Heart right ventricle (tissue), 16 donors: Measurements from ENCODE around the gene PPP1R8. TPM values are rescaled to one million over a fixed set of nuclear protein-coding genes. Genes with fewer than 3 reads are reported as not detected.
"Not testable (repeated sequence)": the region's sequence is repeated elsewhere in the genome, so short reads cannot be mapped to it uniquely, and the experiment has no call there.

Experiments used
- ATAC-seq, 8 donors: fragments of 200-7000 bp; cut with Tn5 transposase; one replicate each; pipeline ENCODE4 v1.9.1; 2020; ENCODE audit warnings: mild to moderate bottlenecking in 8 of 8, moderate library complexity in 8 of 8, moderate number of reproducible peaks in 1 of 8
- DNase-seq, 2 donors: peaks; one replicate each; pipeline ENCODE4 v3.0.0-alpha.2; 2020
- H3K27ac ChIP-seq, 10 donors: fragments of 200-600 bp; sonication (generic) in 2 of 10; one replicate each; pipeline versions ENCODE4 v1.5.0 to v1.8.0; 2020 to 2022; ENCODE audit warnings: mild to moderate bottlenecking in 3 of 10
- H3K27me3 ChIP-seq, 7 donors: fragments of 200-600 bp; one replicate each; pipeline ENCODE4 v1.8.0; 2021 to 2022; ENCODE audit warnings: mild to moderate bottlenecking in 2 of 7
- H3K36me3 ChIP-seq, 9 donors: fragments of 200-600 bp; sonication (generic) in 1 of 9; one replicate each; pipeline versions ENCODE4 v1.5.0 to v1.8.0; 2020 to 2022; ENCODE audit warnings: mild to moderate bottlenecking in 2 of 9
- H3K4me1 ChIP-seq, 9 donors: fragments of 200-600 bp; sonication (generic) in 1 of 9; one replicate each; pipeline versions ENCODE4 v1.5.0 to v1.8.0; 2020 to 2022; ENCODE audit warnings: mild to moderate bottlenecking in 4 of 9
- H3K4me3 ChIP-seq, 10 donors: fragments of 200-600 bp; sonication (generic) in 2 of 10; one replicate each; pipeline versions ENCODE4 v1.5.0 to v1.8.0; 2020 to 2022; ENCODE audit warnings: mild to moderate bottlenecking in 7 of 10, moderate library complexity in 2 of 10
- H3K9me3 ChIP-seq, 11 donors: fragments of 200-600 bp in 10 of 11; sonication (generic) in 2 of 11; one replicate each; pipeline versions ENCODE4 v1.5.0 to v1.8.0; 2013 to 2022; ENCODE audit warnings: mild to moderate bottlenecking in 2 of 11, control low read depth in 1 of 11, moderate library complexity in 1 of 11
- WGBS, 2 donors: extraction: QIAGEN DNeasy Blood & Tissue Kit; methylation state at CpG; one replicate each; pipeline ENCODE4 v1.1.7; 2013; ENCODE audit warnings: inconsistent platforms in 1 of 2; 5-methylcytosine and 5-hydroxymethylcytosine counted together
- intact Hi-C, 10 donors: fragments of 100-400 bp; cut with DNase I; formaldehyde crosslinking; loops; one replicate each; pipeline versions ENCODE4 v1.11.1 to v1.14.2; 2022
- polyA plus RNA-seq, 2 donors: library from polyadenylated mRNA; stranded (reverse); fragments of 200-250 nt; gene quantifications; one replicate each; pipeline ENCODE4 v1.2.3, GENCODE V29; 2013
- total RNA-seq, 10 donors: library from RNA; stranded (reverse); fragmentation: NEBNext Ultra II Directional in 3 of 10; extraction: Animal tissue kit (Norgen Biotek cat#: 25700) in 3 of 10; gene quantifications; one replicate each; pipeline versions ENCODE4 v1.2.1 to v1.2.4, GENCODE V29; 2021 to 2023
- TF ChIP-seq, protein P1 (sequence below), 9 donors: fragments of 200-600 bp; sonication (generic) in 2 of 9; IDR thresholded peaks; one replicate each; pipeline versions ENCODE4 v1.5.0 to v1.8.0; 2021 to 2022; ENCODE audit warnings: antibody characterized with exemption in 9 of 9, mild to moderate bottlenecking in 5 of 9, moderate library complexity in 1 of 9
- donor health status: Arrhythmogenic right ventricular cardiomyopathy.
- donor health status: ischemic (EF 13 %, LVEDD 7.1; RV severe dilation, severe dysfunction).
- donor health status: healthy with polysubstance abuse.
- donor health status: DM: no; HTN: yes; CAD: no.
- donor health status: DM: no; HTN: no; CAD: no.
- donor health status: ischemic (EF 25% LVEDD 6.9; RV normal size, moderate dysfunction).
- donor health status: ischemic (EF 25% LVEDD 5.7; RV mildly dilated, moderate dysfunction).
- donor health status: healthy.
- donor health status: DM: yes; HTN: yes; CAD: no.
- donor health status: Ischemic cardiomyopathy.
- donor health status: ischemic (EF 35%, LVEDD 5.7; RV mildly dilated, moderate dysfunction).
- donor health status: nonischemic (EF 11% LVEDD 7.7; RV severe dilation, severe dysfunction).
- donor health status: DM: yes; HTN: yes; CAD: no.
- donor health status: PGD.
- donor health status: ischemic (EF 29% LVEDD 5.4; RV normal size, mild dysfunction).
- donor health status: nonischemic (EF 23%, LVEDD 6.1; RV moderate dilation, normal function).

The PPP1R8 gene
- total and polyA plus RNA-seq, 12 donors, result 13.9 to 33.4 (median 25.6) TPM

DNA sequence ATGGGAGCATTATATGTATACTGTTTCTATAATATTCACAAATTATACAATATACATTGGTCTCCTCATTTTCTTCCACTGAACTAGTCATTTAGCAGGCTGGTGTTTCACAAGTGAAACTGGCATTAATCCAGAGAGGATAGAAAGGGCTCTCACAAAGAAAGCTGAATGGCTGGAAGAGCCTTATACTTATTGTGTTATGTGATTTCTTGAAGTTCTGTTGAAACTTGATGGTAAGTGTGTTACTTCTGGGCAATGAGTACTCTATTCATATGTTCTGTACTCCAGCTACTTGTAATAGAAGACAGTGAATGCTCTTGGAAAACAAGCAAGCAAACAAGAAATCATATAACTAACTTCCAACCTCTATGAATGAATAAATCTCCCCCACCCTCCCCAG lies 42.7 kb upstream of the PPP1R8 start:
- DNase-seq, result no peak
- ATAC-seq, result no peak
- Histone ChIP-seq H3K36me3 (peaks cover 0 to 32% (median 5%) of the 10 kb centered on the region in 9 donors), H3K4me1 (peaks cover 0 to 80% (median 55%) of the 10 kb centered on the region in 9 donors), H3K27ac (peak overlapping the region in 2 of 10 donors; percentile 32 to 54), H3K9me3 (no peaks in the 10 kb centered on the region), H3K4me3 (no peak overlapping the region), H3K27me3 (no peaks in the 10 kb centered on the region)
- TF ChIP-seq, protein P1, sequence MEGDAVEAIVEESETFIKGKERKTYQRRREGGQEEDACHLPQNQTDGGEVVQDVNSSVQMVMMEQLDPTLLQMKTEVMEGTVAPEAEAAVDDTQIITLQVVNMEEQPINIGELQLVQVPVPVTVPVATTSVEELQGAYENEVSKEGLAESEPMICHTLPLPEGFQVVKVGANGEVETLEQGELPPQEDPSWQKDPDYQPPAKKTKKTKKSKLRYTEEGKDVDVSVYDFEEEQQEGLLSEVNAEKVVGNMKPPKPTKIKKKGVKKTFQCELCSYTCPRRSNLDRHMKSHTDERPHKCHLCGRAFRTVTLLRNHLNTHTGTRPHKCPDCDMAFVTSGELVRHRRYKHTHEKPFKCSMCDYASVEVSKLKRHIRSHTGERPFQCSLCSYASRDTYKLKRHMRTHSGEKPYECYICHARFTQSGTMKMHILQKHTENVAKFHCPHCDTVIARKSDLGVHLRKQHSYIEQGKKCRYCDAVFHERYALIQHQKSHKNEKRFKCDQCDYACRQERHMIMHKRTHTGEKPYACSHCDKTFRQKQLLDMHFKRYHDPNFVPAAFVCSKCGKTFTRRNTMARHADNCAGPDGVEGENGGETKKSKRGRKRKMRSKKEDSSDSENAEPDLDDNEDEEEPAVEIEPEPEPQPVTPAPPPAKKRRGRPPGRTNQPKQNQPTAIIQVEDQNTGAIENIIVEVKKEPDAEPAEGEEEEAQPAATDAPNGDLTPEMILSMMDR (IDR thresholded peaks at IDR 0.05), result no peak
- intact Hi-C loops, result loop anchor here in 2 of 10 donors (2.0 to 10.0 kb wide), 2 partner anchors 15 to 113 kb away; partner anchors contain the start of genes IFI6 (in 2 of the 2) and STX12 (in 2 of the 2)

DNA sequence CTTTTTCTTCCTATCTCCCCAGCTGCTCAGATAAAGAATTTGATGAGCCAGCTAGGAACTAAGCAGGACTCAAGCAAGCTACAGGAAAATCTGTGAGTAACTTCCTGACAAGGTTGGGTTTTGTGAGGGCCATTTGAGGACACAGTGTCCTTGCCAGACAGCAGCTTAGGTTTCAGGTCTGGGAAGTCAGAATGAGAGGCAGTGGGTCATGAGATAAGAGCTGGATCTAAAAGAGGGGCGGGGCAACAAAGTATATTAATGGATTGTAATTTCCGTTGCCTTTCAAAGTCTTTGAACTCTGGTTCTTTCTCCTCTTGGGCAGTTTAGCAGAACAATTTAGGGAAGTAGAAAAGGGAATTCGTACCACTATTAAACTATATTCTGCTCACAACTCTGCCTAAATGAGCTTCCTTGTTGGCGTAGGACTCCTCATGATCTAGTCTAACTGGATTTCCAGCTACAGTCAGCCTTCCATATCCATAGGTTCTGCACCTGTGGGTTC lies 41.0 kb upstream of the PPP1R8 start:
- intact Hi-C loops, result loop anchor here in 2 of 10 donors (2.0 to 10.0 kb wide), 2 partner anchors 17 to 115 kb away; partner anchors contain the start of genes IFI6 (in 2 of the 2) and STX12 (in 2 of the 2)
- H3K27ac ChIP-seq, result peak overlapping the region in 9 of 10 donors; percentile 20 to 67 (median 42)
- 37 to 42% methylated on average over 4 of the region's 4 CpGs for WGBS, 2 donors

DNA sequence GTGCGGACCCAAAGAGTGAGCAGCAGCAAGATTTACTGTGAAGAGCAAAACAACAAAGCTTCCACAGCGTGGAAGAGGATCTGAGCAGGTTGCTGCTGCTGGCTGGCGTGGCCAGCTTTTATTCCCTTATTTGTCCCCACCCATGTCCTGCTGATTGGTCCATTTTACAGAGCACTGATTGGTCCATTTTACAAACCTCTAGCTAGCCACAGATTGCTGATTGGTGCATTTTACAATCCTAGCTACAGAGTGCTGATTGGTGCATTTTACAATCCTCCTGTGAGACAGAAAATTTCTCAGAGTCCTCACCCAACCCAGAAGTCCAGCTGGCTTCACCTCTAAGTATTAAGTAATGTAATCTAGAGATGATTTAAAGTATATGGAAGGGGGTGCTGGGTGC lies 40.3 kb upstream of the PPP1R8 start:
- ATAC-seq, DNase-seq, intact Hi-C loops, H3K9me3 ChIP-seq, H3K27me3 ChIP-seq, H3K4me3 ChIP-seq: not testable (repeated sequence)
- H3K4me1 ChIP-seq, result peaks cover 0 to 59% (median 47%) of the 10 kb centered on the region in 9 donors
- 98 to 99% methylated on average over 3 of the region's 3 CpGs for WGBS, 2 donors
- peak overlapping the region in 9 of 10 donors; percentile 0 to 67 (median 42) for H3K27ac ChIP-seq
- peaks cover 0 to 56% (median 25%) of the 10 kb centered on the region in 9 donors for H3K36me3 ChIP-seq

More for the DNA sequence above, 41.0 kb upstream of the PPP1R8 start:
- peaks cover 0 to 63% (median 47%) of the 10 kb centered on the region in 9 donors for H3K4me1 ChIP-seq
- no peaks in the 10 kb centered on the region for H3K9me3 ChIP-seq
- ATAC-seq (peak; percentile 91 to 95 (median 93)), DNase-seq (peak in 1 of 2 donors; percentile 66)
- TF ChIP-seq, protein P1 (IDR thresholded peaks at IDR 0.05), result no peak
- H3K27me3 ChIP-seq, result no peaks in the 10 kb centered on the region
- H3K4me3 ChIP-seq, result no peak overlapping the region
- peaks cover 0 to 49% (median 19%) of the 10 kb centered on the region in 9 donors for H3K36me3 ChIP-seq

DNA sequence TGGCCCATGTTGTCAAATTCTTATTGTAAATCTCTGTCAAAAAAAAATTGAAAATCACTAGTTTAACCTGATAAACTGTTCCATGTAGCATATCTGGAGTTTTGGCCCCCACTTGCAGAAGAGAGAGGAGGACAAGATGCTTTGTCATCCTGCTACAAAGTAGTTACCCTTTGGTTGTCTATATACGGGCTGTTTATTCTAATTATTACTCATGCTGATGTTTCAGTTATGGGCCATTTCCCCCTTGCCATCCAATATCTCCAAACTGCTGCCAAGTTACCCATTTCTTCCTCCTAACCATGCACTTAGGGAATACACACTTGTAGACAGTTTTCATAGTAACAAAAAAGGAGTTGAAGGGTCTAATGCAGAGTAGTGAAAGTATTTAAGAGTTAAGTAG lies 35.0 kb upstream of the PPP1R8 start:
- WGBS, 2 donors, result 78 to 91% methylated on average over 1 of the region's 1 CpG

More for the DNA sequence above, 35.0 kb upstream of the PPP1R8 start:
- TF ChIP-seq, protein P1 (IDR thresholded peaks at IDR 0.05), result no peak
- Histone ChIP-seq H3K4me3 (no peak overlapping the region), H3K4me1 (peaks cover 0 to 8% (median 3%) of the 10 kb centered on the region in 9 donors), H3K27me3 (no peaks in the 10 kb centered on the region), H3K27ac (no peak overlapping the region), H3K9me3 (no peaks in the 10 kb centered on the region), H3K36me3 (peaks cover 0 to 95% (median 44%) of the 10 kb centered on the region in 9 donors)
- ATAC-seq (no peak), DNase-seq (no peak)
- intact Hi-C loops, result loop anchor here in 1 of 10 donors (5.0 kb wide), 1 partner anchor 33 kb away; no protein-coding TSS in a partner anchor
